ENCODE results near the gene ABCC11. TPM values are rescaled to one million over a fixed set of nuclear protein-coding genes. Genes with fewer than 3 reads are reported as not detected.

The ABCC11 gene
- total and polyA plus RNA-seq, 2 of the 13 experiments (the other 11 are each of a cell fraction or from before 2014, with no cell fraction given) = 1.0 to 1.4 TPM

GRCh38 chr16:48244080-48244862 lies 3.1 kb downstream of the ABCC11 start, which contains the start of gene LONP2 (continued):
- no peak; the same call in 1 of the 2 replicates for TF ChIP-seq ZNF878 (CRISPR knock-in tag; IDR thresholded peaks at IDR 0.05)
- TF ChIP-seq EZH2 (conservative IDR thresholded peaks at IDR 0.05; ENCODE audit: low read depth, low read length) = no peak
- TF ChIP-seq SMAD3 (CRISPR knock-in tag; IDR thresholded peaks at IDR 0.05) = peak; percentile 96
- TF ChIP-seq TAF15 (IDR thresholded peaks at IDR 0.05; ENCODE audit: low read depth, low read length, poor library complexity, severe bottlenecking) = peak; percentile 70
- no peak for TF ChIP-seq REXO4 (CRISPR knock-in tag; IDR thresholded peaks at IDR 0.05; ENCODE audit: borderline replicate concordance)
- peak; percentile 87; the same call in 1 of the 2 replicates for TF ChIP-seq THAP9 (CRISPR knock-in tag; IDR thresholded peaks at IDR 0.05; ENCODE audit: borderline replicate concordance)
- no peak for TF ChIP-seq ZNF280D (CRISPR knock-in tag; IDR thresholded peaks at IDR 0.05)
- peak; percentile 90 for TF ChIP-seq ZNF616 (CRISPR knock-in tag; IDR thresholded peaks at IDR 0.05; ENCODE audit: low read depth)
- no peak for TF ChIP-seq ZNF646 (CRISPR knock-in tag; IDR thresholded peaks at IDR 0.05)
- TF ChIP-seq ZBED4 (CRISPR knock-in tag; IDR thresholded peaks at IDR 0.05; ENCODE audit: borderline replicate concordance) = peak; percentile 85

All from HepG2 (cell line).